HPDE6-E6E7 (cell line): Measurements from ENCODE around the gene FOXO3.
A peak's percentile ranks its signal among the peaks of the same experiment; 100 is the strongest.

Source experiments
- DNase-seq: peaks from one replicate; pipeline ENCODE4 v3.0.0; 2011; ENCODE audit warnings: missing footprints; ENCODE audit errors: extremely low spot score

Gene FOXO3

GRCh38 chr6:108574457-108575141 is 13.9 kb downstream of the FOXO3 start:
- DNase-seq, result no peak

GRCh38 chr6:108575905-108576494 is 15.3 kb downstream of the FOXO3 start:
- no peak for DNase-seq

GRCh38 chr6:108576709-108577108 is 16.0 kb downstream of the FOXO3 start:
- DNase-seq, result no peak

DNA sequence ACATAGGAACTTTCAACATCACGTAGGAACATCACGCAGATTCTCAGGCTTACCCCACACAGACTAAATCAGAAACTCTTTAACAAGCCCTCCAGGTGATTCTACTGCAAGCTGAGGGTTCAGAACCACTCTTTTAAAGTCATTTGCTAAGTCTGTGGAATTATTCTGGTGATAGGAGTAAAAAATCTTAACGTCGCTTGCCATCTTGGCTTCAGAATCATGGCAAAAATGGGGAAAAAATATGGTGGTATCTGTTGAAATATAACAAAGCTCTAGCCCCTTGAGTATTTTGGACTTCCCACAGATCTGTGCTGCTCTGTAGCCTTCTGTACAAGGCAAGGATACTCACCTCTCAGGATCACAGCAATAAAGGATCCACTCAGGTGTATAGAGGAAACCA is 17.4 kb downstream of the FOXO3 start:
- no peak for DNase-seq

DNA sequence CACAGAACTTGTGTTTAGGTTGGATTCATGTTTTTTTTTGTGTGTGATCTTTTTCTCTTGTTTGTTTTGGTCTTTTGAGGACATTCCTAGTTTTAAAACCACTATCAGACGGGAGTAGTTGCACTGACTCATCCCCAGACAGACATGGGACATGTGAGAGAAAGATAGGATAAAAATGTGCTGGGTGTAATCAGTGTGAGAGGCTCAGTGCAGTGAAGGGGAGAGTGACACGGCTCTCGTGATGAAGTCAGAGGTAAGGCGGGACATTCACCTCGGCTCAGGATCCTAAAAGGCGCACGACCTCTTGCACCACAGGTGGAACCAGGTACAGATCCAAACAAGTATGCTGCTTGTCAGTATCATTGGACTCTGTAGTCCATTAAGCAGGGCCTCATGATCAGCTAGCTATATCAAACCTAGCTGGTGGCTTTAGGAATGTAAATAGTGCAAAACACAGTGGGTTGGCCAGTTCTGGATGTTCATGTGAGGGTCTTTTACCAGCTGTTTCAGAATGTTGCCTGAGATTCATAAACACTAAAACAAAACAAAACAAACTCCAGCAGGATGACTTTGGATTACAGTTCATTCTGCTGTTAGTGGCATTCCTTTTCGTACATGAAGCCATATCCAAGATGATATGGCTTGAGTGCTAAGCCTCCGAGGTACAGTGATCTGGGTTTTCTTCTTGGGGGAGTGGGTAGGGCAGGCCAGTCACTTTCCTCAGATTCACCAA is 18.0 kb downstream of the FOXO3 start:
- DNase-seq, result no peak

DNA sequence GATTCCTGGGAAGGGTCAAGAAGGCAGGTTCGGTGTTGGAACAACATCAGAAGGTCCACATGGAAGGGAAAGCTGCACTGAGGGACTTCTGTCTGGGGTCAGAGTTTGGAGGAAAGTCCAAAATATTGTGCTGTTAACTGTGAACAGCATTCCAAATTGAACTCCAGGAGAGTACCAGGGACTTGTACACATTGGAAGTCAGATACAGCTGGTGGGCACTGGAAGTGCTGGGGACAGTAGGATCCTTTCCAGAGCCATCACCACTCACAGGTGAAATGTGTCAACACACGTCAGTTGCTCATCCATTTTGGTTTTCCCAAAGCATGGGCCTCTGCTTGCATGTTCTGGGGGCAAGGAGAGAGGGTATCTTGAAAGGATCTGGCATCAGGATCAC is 18.6 kb downstream of the FOXO3 start:
- DNase-seq, result no peak

- DNase-seq, result no peak
Observed at GRCh38 chr6:108580646-108581045, 19.9 kb downstream of the FOXO3 start.

- DNase-seq, result no peak
Observed at GRCh38 chr6:108581237-108581931, 20.7 kb downstream of the FOXO3 start.

DNA sequence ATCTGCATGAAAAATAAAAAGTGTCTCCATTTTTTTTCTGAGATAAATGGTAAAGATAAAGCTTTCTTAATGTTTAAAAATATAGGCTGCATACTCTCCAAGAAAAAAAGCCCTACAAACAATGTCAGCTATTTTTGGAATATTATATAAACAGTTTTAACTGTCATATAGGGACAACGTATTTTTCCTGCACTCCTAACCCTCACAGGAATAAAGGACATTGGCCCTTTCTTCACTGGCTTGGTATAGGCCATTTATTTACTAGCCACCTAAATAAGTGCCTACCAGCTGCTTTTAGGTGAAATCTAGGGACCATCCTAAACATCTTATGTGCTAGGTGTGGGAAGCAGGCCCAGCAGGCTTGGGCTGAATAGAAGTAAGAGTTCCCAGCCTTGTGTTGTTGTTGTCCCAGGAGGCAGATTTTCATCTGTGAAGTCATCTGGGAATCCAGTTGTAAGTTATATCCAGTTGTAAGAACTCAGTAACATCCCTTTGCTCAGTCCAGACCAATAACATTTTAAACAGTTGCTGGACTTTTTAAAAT is 21.3 kb downstream of the FOXO3 start:
- DNase-seq, result no peak

DNA sequence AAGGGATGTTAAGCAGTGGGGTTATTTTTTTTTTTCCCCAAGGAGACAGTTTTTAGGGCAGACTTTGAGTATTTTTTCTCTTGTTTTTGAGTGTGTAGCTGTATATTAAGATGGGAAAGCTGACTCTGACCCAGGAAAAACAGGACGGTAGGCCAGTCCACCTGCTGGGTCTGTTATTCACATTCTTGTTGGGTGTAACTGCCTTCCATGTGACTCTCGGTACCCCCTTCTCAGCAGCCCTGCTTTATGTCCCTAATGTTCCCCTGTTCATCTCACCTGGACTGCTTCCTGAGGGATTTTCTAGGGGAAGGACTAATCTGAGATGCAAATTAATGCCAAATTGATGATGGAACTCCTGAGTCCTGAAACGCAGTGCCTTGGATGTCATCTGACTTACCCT is 21.9 kb downstream of the FOXO3 start:
- no peak for DNase-seq

DNA sequence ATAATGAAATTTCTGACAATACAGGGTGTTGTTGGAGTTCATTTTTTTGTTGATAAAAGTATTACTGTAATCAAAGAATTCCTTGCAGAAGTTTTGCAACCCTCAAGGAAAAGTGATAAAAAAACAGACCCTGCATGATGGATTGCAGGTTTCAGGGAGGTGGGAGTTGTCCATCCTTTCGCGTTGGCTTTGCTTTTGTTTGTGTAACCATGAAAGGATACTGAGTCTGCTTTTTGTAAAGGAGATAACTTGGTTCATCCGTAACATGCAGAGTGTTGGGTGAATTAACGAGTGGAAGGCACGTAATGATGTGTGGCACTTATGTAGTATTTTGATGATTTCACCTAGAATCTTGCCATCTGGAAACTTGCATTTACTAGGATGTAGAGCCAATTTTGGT is 23.6 kb downstream of the FOXO3 start:
- no peak for DNase-seq

- no peak for DNase-seq
Observed at GRCh38 chr6:108585359-108585758, 24.6 kb downstream of the FOXO3 start.

DNA sequence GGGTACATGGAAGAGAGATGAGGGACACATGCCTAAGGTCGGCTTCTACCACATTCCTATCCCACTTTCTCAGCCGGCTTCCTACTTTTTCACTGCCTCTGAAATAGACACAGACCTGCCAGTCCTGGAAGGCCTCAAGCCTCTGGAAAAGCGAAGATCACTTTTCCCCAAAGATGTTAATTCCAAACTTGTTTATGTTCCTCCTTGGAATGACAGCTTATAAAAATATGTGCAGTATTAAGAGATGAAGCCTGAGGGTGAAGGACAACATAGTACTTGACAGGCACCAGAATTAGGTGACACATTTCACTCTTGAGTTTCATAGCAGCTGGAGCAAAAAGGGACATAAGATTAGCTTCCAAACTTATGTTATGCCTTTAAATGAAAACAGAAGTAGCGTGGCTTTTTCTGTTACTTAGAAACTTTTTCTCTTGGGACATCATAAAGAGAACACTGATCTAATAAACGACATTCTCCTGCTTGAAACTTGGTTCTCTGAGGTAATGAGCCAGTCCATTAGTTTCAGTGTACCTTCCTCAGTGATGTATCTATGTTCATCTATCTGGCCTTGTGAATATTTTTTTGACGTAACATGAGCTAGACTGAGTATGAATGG is 25.3 kb downstream of the FOXO3 start:
- no peak for DNase-seq

DNA sequence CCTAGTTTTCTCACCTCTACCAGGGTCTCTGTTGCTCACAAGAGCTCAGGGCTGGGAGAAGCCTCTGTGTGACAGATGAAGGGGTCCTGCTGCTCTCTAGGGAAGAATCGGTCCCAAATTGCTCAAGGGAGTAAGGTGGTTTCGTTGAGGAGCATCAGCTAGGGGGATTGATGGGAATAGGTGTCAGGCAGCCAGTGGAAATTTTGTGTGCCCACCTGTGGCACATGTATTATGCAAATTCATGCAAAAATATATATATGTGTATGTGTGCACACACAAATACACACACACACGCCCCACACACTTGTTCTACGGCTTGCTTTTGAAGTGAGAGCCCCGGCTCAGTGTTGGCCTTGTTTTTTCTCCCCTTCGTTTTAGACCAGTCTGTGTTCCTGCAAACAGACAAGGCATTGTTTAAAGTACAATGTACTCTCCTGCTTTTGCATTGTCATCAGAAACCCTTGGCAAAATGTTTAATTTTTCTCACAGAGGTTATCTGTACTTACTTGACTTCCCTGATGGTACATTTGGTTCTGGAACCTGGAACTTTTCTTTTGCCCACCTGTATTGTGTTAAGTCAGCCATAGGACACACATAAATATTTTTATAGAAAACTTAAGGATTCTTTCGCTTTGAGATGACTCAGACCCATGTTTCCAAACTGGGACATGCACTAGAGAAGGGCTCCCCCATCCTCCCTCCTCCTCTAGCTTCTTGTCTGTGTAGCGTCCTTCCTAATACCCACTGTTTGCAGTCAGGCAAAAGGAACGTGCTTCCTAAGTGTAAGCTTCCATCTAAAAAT is 26.7 kb downstream of the FOXO3 start:
- no peak for DNase-seq

GRCh38 chr6:108588586-108588985 is 27.9 kb downstream of the FOXO3 start:
- no peak for DNase-seq

DNA sequence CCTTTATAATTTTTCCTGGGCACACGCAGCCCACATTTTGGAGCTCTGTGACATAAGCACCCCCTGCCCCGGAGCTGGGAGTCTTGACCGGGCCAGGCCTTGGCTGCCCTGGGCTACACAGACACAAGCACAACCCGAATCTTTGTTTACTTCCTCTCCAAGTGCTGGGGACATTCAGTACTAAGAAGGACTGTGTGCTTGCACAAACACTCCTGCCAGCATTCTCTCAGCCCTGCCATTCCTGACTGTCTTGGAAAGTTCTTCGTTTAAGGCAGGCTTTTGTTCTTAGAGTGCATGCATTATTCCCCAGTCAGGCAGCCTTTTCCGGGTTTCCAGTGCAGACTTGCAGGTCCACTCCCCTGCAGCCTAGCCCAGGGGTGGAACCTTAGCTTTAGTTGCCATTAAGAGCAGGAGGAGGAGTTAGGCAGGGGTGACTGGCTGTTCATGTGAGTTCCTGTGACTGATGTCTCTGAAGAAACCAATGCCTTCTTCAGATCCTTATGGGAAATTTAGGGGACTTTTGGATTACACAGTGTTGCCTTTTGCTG is 28.6 kb downstream of the FOXO3 start:
- peak; percentile 89 for DNase-seq

DNA sequence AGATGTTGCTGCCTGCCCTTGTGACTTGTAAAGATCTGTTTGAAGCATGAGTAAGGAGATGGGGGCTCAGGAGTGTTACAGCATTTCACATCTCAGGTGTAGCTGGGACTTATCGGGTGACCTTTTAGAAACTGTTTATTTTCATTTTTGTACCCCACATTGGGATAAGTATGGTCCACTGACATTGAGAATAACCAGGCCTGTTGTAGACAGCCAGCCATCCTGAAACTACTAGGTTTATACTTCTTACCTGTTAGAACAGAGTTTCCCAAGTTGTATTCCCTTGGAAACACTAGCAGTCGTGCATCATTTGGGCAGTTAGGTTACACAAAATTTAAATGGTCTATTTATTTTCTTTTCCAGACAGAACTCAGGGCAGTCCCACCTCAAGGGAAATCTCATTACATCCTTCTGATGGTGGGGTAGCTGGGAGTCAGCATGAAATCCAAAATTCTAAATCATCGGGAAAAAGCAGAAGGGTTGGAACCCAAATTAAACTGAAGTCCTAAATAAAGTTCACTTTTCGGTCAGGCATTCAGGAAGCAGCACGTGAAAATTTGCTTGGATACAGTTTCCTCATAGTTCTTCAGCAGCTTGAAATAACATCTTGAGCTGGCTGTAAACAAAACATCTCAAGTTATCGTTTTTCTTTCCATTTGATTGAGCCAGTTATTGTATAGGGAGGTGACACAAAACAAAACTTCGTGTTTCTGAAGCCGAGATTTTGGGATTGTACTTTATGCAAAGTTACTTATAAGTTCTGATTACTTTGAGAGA is 30.5 kb downstream of the FOXO3 start:
- no peak for DNase-seq

DNA sequence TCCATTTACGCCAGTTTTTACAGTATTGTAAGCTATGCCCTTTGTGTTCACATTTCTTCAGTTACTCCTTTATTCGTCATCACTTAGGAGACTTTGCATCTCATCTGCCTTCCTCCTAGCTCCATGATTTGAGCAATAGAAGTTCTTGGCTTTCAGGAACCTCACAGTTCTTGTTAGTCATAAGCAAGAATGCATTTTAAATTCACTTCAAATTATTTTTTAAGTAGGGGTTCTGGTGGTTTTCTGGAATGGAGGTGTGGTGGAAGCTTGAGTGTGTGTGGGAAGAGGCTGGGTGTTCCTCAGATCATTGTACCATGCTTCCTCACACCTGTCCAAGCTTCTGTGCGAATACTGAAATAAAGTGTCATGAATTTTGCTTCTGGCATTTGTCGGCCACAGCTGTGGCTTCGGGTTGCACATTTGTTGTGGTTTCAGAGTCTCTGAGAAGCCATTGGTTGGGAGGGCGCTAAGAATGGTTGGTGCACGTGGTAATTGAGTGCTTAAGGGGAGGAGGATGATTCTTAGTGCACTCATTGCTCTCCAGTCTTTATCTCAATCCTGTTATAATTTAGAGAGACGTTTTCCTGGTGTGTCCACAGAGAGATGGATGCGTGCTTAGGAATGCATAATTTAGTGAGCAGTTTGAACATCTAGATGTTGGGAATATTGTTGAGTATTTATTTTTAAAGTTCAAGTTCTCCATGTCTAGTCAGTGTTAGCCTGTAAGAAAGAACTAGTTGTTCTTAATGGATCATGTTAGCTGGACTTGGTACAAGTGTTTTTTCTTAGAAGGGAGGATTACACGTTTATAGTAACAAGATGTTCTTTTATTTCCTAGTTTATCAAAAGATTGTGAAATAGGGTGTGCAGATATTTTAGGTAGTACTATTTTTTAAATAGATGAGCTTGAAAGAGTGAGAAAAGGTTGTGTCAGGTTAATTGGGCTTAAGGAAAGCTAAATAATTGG is 31.9 kb downstream of the FOXO3 start:
- DNase-seq, result no peak

DNA sequence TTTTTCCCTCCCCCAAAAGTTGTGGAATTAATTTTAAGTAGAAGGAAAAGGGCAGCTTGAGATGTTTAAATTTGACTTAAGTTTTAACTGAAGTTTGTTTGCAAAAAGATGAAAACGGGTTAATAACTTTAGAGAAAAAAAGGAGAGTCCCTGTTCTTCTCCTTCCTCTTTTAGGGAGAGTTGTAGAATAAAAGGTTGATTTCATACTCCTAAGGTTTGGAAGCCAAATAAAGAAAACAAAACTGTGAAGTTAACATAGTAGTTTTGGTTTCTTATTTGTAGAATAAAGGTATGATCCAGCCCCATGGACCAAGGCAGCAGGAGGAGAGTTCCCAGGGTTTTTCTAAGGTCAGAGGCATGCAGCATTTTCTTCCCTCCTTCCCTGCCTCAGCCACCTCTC is 33.4 kb downstream of the FOXO3 start:
- DNase-seq, result no peak
